HFFc6 (cell line): ENCODE measurements around the gene C3orf18. TPM values are rescaled to one million over a fixed set of nuclear protein-coding genes. Genes with fewer than 3 reads are reported as not detected.

Experiments used
- DNase-seq: peaks from one replicate; pipeline ENCODE4 v3.0.0-alpha.2; 2018
- H3K27ac Mint-ChIP-seq: 2 replicates; pipeline ENCODE4 v1.8.0; 2020; ENCODE audit warnings: mild to moderate bottlenecking, mixed read lengths
- H3K27me3 Mint-ChIP-seq: 2 replicates; pipeline ENCODE4 v1.8.0; 2021; ENCODE audit warnings: mild to moderate bottlenecking, moderate library complexity, mixed read lengths; ENCODE audit not compliant: insufficient read depth
- H3K36me3 Mint-ChIP-seq: 2 replicates; pipeline ENCODE4 v1.8.0; 2021; ENCODE audit warnings: low read depth, mixed read lengths
- H3K4me1 Mint-ChIP-seq: 2 replicates; pipeline ENCODE4 v1.8.0; 2020; ENCODE audit warnings: low read depth, mixed read lengths
- H3K4me3 Mint-ChIP-seq: 2 replicates; pipeline ENCODE4 v1.8.0; 2020; ENCODE audit warnings: mild to moderate bottlenecking, moderate library complexity, mixed read lengths
- H3K9me3 Mint-ChIP-seq: 2 replicates; pipeline ENCODE4 v1.8.0; 2020; ENCODE audit warnings: mild to moderate bottlenecking, mixed read lengths
- total RNA-seq, 6 experiments: library from RNA; stranded (reverse); fragmentation: NEBNext Ultra II Directional; extraction: Animal tissue kit (Norgen Biotek cat#: 25700); gene quantifications; 2 replicates in 1 of 6; 3 replicates in 5 of 6; pipeline ENCODE4 v1.2.3, GENCODE V29; 2021
- TF ChIP-seq, protein P1 (sequence below): fragments of 200-600 bp; sonication (generic); IDR thresholded peaks from 2 replicates; pipeline ENCODE4 v1.5.0; 2021; ENCODE audit warnings: antibody characterized with exemption, mild to moderate bottlenecking

The C3orf18 gene
- total RNA-seq, 6 experiments from 2014 or later, result 12.9 to 15.5 (median 14.2) TPM

DNA sequence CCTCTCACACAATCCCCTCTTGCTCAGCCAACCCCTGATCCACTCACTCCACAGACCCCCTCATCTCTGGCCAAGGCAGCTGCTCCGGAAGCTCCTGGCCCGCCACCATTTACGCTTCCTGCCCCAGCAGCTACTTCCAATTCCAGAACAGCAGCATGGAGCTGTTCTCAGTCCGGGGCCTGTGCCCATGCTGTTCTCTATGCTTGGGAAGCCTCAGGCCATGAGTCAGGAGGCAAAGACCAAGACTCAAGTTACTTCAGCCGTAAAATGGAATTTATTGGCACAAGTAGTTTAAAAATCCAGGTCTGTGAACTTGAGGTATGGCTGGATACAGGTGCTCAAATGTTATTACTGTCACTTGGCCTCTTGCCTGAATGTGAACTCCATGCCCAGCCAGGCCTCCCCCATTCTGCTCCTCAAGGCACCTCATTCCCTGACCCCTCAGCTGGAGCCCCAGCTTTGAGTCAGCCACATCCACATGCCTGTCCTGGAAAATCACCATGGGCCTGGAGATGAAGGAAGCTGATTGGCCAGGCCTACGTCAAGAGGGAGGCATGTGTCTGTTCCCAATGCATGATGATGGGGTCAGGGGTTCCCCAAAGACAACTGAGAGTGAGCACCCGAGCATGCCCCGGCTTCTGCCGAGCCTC is 32.7 kb downstream of the C3orf18 start:
- TF ChIP-seq, protein P1, sequence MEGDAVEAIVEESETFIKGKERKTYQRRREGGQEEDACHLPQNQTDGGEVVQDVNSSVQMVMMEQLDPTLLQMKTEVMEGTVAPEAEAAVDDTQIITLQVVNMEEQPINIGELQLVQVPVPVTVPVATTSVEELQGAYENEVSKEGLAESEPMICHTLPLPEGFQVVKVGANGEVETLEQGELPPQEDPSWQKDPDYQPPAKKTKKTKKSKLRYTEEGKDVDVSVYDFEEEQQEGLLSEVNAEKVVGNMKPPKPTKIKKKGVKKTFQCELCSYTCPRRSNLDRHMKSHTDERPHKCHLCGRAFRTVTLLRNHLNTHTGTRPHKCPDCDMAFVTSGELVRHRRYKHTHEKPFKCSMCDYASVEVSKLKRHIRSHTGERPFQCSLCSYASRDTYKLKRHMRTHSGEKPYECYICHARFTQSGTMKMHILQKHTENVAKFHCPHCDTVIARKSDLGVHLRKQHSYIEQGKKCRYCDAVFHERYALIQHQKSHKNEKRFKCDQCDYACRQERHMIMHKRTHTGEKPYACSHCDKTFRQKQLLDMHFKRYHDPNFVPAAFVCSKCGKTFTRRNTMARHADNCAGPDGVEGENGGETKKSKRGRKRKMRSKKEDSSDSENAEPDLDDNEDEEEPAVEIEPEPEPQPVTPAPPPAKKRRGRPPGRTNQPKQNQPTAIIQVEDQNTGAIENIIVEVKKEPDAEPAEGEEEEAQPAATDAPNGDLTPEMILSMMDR, result no peak
- peaks cover 19% of the 10 kb centered on the region for H3K4me1 Mint-ChIP-seq
- peak; percentile 11 for DNase-seq
- no peak overlapping the region for H3K4me3 Mint-ChIP-seq
- H3K27me3 Mint-ChIP-seq, result peaks cover 41% of the 10 kb centered on the region
- no peaks in the 10 kb centered on the region for H3K36me3 Mint-ChIP-seq
- H3K27ac Mint-ChIP-seq, result no peak overlapping the region
- H3K9me3 Mint-ChIP-seq, result no peaks in the 10 kb centered on the region

- no peak overlapping the region for H3K27ac Mint-ChIP-seq
- no peak overlapping the region for H3K4me3 Mint-ChIP-seq
- DNase-seq, result no peak
- peaks cover 19% of the 10 kb centered on the region for H3K4me1 Mint-ChIP-seq
- TF ChIP-seq, protein P1, result no peak
- peaks cover 46% of the 10 kb centered on the region for H3K27me3 Mint-ChIP-seq
- no peaks in the 10 kb centered on the region for H3K36me3 Mint-ChIP-seq
- H3K9me3 Mint-ChIP-seq, result no peaks in the 10 kb centered on the region
Observed at GRCh38 chr3:50533807-50534461, 33.6 kb downstream of the C3orf18 start.

DNA sequence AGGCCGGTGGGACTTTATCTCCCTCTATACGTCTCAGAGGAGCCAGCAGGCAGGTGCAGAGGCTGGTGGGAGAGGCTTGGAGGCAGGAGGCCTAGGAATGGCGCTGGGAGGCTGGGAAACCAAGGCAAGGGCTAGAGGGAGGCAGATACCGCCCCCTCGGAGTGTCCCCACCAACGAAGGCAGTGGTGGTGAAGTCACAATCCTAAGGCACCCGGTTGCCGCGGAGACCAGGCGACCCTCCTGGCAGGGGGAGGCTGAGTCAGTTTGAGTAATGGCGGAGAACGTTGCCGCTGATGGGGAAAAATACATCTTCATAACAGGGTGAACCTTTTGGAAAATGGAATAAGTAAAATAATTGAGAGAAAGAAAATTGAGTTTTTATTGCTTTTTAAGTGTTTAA is 34.2 kb downstream of the C3orf18 start:
- Mint-ChIP-seq H3K4me3 (no peak overlapping the region), H3K27ac (no peak overlapping the region), H3K9me3 (no peaks in the 10 kb centered on the region), H3K27me3 (peaks cover 48% of the 10 kb centered on the region), H3K36me3 (no peaks in the 10 kb centered on the region), H3K4me1 (peaks cover 19% of the 10 kb centered on the region)
- TF ChIP-seq, protein P1, result no peak
- DNase-seq, result no peak

GRCh38 chr3:50532062-50532705 is 35.4 kb downstream of the C3orf18 start:
- TF ChIP-seq, protein P1, result peak; percentile 61
- DNase-seq, result peak; percentile 40
- no peak overlapping the region for H3K4me3 Mint-ChIP-seq
- H3K36me3 Mint-ChIP-seq, result no peaks in the 10 kb centered on the region
- no peaks in the 10 kb centered on the region for H3K9me3 Mint-ChIP-seq
- H3K27ac Mint-ChIP-seq, result peak overlapping the region; percentile 46; the same call in 1 of the 2 replicates
- peaks cover 19% of the 10 kb centered on the region for H3K4me1 Mint-ChIP-seq
- H3K27me3 Mint-ChIP-seq, result peaks cover 48% of the 10 kb centered on the region

GRCh38 chr3:50531201-50531600 is 36.3 kb downstream of the C3orf18 start:
- Mint-ChIP-seq H3K27me3 (peaks cover 48% of the 10 kb centered on the region), H3K9me3 (no peaks in the 10 kb centered on the region), H3K27ac (no peak overlapping the region), H3K36me3 (no peaks in the 10 kb centered on the region), H3K4me3 (no peak overlapping the region), H3K4me1 (peaks cover 19% of the 10 kb centered on the region)
- TF ChIP-seq, protein P1, result no peak
- DNase-seq, result no peak
